T1000 (cell line): ENCODE results near the gene APOLD1.
"Not testable (repeated sequence)": the region's sequence is repeated elsewhere in the genome, so short reads cannot be mapped to it uniquely, and the experiment has no call there.

Experiments
- DNase-seq: peaks from one replicate; lab custom pipeline; 2025; ENCODE audit warnings: mixed read lengths; lab: John Stamatoyannopoulos, UW

Gene APOLD1

DNA sequence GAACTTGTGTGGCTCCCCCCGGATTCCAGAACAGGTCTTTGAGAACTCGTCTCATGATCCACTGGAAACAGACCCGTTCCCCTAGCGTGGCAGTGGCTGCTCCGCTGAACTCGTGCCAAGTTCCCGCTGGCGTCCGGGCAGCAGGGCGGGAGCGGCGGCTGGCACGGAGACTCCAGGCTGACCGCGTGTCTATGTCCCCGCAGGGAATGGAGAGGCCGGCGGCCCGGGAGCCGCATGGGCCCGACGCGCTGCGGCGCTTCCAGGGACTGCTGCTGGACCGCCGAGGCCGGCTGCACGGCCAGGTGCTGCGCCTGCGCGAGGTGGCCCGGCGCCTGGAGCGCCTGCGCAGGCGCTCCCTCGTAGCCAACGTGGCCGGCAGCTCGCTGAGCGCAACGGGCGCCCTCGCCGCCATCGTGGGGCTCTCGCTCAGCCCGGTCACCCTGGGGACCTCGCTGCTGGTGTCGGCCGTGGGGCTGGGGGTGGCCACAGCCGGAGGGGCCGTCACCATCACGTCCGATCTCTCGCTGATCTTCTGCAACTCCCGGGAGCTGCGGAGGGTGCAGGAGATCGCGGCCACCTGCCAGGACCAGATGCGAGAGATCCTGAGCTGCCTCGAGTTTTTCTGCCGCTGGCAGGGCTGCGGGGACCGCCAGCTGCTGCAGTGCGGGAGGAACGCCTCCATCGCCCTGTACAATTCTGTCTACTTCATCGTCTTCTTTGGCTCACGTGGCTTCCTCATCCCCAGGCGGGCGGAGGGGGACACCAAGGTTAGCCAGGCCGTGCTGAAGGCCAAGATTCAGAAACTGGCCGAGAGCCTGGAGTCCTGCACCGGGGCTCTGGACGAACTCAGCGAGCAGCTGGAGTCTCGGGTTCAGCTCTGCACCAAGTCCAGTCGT, 1.5 kb downstream of the APOLD1 start:
- DNase-seq, result peak; percentile 68

- no peak for DNase-seq
Observed at GRCh38 chr12:12788131-12788530, 2.7 kb downstream of the APOLD1 start.

GRCh38 chr12:12788675-12789368, 3.4 kb downstream of the APOLD1 start:
- no peak for DNase-seq

- DNase-seq, result no peak
Observed at GRCh38 chr12:12790956-12791355, 5.5 kb downstream of the APOLD1 start.

DNA sequence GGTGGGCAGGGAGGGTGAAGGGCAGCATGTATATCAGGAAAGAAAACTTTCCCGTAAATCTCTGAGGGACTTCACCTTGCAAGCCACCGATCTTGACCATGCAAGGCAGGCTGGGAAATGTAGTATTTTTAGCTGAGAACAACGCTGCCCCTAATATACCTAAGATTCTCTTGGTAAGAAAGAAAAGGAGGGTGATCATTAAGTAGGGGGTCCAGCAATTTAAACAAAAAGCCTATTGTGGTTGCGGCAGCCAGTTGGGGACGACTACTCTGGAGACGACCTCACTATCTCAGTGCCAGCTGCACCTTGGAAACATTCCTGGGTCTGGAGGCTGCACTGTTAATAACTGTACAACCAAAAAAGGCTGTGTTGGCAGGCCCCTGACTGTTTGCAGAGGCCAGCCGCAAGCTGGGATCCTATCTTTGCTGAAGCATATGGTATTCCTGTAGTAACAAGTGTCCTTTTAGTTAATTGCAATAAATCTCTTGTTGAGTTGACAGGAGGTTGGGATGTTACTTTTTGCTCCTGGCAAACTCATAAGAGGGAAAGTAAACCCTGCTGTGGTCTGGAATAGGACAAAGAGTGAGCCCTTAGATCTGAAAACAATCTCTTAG, 6.4 kb downstream of the APOLD1 start:
- DNase-seq, result no peak

GRCh38 chr12:12792421-12792820, 7.0 kb downstream of the APOLD1 start:
- DNase-seq, result no peak

DNA sequence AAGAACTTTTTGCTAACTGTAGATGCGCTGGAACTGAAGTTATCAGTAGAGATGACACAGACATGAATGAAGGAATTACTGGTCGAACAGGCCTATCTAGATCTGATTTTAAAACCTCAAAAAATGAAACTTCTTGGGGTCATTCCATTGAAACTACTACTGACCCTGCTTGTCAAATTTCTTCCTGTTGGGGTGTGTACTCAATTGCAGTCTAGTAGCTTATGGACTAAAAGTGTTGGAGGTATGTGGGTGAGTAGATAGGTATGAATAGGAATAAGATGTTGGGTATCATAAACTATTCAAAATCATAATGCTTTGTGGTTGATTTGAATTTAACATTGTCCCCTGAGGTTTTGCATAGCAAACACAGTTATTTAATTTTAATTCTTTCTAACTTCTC, 9.2 kb downstream of the APOLD1 start:
- no peak for DNase-seq

DNA sequence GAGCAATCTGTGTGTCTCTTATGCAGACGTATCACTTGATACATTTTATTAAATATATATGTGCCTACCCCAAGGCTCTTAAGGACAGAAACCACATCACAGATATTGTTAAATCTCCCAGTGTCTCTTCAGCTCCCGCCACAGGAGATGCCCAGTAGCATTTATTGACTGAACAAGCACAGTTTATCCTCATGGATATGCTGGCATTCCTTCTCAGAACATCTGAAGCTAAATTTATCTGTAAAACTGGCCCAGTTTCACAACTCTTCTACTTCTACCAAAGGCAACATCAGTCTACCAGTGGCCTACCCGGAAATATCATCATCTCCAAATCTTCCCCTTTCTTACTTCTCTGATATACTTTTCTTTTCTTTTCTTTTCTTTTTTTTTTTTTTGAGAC, 10.7 kb downstream of the APOLD1 start:
- no peak for DNase-seq

GRCh38 chr12:12796928-12797793, 11.7 kb downstream of the APOLD1 start:
- DNase-seq, result no peak

- no peak for DNase-seq
Observed at GRCh38 chr12:12797794-12798152, 12.3 kb downstream of the APOLD1 start.

DNA sequence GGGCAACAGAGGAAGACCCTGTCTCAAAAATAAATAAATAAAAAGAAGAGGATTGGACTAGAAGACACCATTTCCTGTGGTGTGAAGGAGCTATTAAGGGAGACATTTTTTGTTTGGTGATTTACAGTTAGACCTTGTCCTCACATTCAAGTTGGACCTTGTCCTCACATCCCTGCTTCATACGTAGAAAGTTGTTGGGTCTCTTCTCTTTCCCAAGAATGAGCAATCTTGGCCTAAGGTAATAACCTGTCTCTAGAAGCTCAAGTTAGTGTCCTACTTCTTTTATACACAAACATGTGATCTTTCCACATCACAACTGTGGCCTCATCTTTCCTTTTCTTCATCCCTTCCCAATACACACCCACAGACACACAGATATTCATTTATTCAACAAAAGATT, 13.0 kb downstream of the APOLD1 start:
- DNase-seq, result no peak

DNA sequence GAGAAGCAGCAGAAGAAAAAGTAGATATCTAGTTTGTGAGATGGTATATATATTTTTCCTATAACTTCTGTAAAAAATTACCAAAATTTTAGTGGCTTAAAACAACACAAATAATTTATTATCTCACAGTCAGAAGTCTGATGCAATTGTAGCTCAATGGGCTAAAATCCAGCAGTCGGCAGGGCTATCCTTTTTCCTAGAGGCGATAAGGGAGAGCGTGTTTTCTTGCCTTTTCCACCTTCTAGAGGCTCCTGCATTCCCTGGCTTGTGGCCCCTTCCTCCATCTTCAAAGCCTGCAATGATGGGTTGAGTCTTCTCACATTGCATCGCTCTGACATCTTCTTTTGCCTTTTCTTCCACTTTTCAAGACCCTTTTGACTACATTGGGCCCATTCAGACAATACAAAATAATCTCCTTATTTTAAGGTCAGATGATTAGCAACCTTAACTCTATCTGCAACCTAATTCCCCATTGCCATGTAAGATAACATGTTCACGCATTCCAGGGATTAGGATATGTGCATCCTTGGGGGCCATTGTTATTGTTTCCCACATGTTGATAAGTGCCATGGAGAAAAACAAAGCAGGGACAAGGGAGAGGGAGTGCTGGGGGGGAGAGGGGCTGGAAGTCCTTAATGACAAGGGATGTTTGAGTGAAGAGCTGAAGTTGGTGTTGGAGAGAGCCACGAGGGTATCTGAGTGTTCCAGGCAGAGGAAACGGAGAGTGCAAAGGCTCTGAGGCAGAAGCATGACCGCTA, 13.9 kb downstream of the APOLD1 start:
- no peak for DNase-seq

DNA sequence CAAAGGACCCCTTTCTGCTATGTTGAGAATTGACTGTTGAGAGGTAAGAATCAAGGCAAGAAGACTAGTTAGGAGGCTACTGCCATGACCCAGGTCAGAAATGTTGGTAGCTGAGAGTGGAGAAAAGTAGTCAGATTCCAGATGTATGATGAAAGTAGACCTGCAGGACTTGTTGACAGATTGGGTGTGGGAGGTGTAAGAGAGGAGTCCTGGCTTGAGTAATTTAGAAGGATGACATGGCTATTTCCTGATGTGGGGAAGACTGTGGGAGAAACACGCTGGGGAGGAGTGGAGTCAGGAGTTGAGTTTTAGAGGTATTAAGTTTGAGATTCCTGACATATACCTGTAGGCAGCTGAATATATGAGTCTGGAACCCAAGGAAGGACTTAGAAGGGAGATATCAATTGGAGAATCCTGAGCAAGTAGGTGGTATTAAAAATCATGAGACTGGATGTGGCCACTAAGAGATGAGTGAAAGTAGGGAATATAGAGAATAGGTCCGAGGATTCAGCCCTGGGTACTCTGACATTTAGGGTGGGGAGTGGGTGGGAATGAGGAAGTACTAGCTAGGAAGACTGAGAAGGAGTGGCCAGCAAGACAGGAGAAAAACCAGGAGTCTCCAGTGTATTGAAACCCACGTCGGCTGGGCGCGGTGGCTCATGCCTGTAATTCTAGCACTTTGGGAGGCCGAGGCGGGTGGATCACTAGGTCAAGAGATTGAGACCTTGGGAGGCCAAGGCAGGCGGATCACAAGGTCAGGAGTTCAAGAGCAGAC, 15.1 kb downstream of the APOLD1 start:
- DNase-seq, result no peak

DNA sequence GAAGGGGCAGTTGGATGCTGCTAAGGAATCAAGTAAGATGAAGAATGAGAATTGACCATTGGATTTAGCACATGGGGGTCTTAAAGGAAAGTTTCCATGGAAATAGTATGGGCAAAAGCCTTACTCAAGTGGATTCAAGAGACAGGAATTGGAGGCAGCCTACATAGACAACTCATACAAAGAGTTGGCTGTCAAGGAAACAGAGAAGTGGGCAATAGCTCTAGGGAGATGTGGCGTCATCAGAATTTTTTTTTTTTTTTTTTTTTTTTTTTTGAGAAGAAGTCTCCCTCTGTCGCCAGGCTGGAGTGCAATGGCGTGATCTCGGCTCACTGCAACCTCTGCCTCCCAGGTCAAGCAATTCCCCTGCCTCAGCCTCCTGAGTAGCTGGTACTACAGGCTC, 16.2 kb downstream of the APOLD1 start:
- not testable (repeated sequence) for DNase-seq

DNA sequence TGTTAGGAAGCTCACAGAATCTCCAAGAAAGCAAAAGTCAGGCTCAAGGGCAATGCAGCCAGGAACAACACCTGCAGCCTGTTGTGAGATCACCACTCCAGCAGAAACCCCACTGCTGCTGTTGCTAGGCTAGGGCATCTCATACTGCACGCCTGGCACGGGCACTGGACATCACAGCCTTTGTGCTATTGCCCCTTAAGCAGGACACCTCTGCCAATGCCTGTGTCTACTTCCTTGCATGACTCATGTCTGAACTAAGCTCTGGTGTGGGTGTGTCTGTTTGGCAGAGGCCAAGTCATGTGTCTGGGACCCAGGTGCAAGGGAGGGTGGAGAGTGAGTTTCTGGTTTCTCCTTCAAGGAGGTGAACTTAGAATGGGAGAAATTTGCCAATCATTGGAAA, 17.7 kb downstream of the APOLD1 start:
- peak; percentile 25 for DNase-seq

DNA sequence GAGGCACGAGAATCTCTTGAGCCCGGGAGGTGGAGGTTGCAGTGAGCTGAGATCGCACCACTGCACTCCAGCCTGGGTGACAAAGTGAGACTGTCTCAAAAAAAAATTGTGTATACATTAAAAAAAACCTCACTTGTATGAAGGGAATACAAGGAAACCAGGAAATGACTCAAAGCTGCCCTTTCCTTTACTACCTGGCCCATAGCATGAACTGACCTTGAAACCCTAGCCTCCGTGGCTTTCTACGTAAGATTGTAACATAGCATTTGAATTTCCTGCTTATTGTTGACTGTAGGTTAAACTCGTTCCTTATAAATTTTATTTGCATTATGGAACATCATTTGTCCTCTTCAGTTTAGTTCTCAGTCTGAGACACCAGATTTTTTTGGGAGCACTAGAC, 18.6 kb downstream of the APOLD1 start:
- DNase-seq, result no peak

DNA sequence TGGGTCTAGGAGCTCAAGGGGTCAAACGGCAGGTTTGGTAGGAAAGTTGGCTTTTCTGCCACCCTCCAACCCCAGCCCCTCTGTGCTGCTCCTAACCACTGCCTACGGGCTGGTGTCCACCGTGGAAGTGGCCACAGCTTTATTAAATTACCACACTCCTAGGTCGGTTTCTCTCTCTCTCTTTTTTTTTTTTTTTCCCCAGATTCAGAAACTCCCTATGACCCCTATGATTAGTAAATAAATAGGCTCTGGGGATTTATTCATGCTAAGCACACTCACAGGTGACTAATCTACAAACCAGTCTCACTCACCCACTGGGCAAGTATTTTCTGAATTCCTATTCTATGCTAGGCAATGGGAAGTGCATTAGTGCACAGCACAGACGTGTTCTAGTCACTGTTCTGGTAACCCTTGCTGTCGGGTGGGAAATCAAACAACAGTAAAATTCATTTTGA, 19.0 kb downstream of the APOLD1 start:
- peak; percentile 19 for DNase-seq

- DNase-seq, result no peak
Observed at GRCh38 chr12:12806784-12807516, 21.5 kb downstream of the APOLD1 start.

- DNase-seq, result not testable (repeated sequence)
Observed at GRCh38 chr12:12807517-12807903, 22.1 kb downstream of the APOLD1 start.
